Hepatocyte (in vitro differentiated cells): Measurements from ENCODE around the gene TPRG1L. TPM values are rescaled to one million over a fixed set of nuclear protein-coding genes. Genes with fewer than 3 reads are reported as not detected.

Experiments
- DNase-seq: peaks from one replicate; pipeline ENCODE4 v3.0.0-alpha.2; 2016; ENCODE audit warnings: low spot score
- H2AFZ ChIP-seq: fragments of 200-600 bp; sonication (generic); 2 replicates; pipeline ENCODE4 v1.6.0; 2016; ENCODE audit warnings: antibody characterized with exemption, mild to moderate bottlenecking
- H3K27ac ChIP-seq: fragments of 200-600 bp; sonication (generic); 2 replicates; pipeline ENCODE4 v1.5.1; 2016; ENCODE audit warnings: mild to moderate bottlenecking
- H3K27me3 ChIP-seq: fragments of 200-600 bp; sonication (generic); 2 replicates; pipeline ENCODE4 v1.6.1; 2016
- H3K36me3 ChIP-seq: fragments of 200-600 bp; sonication (generic); replicated peaks from 2 replicates; pipeline ENCODE4 v1.5.1; 2016; ENCODE audit warnings: low read depth; ENCODE audit not compliant: insufficient read depth
- H3K4me1 ChIP-seq: fragments of 200-600 bp; sonication (generic); 2 replicates; pipeline ENCODE4 v1.5.1; 2016; ENCODE audit warnings: mild to moderate bottlenecking, moderate library complexity; ENCODE audit not compliant: insufficient read depth
- H3K4me2 ChIP-seq: fragments of 200-600 bp; sonication (generic); 2 replicates; pipeline ENCODE4 v1.6.0; 2016
- H3K4me3 ChIP-seq: fragments of 200-600 bp; sonication (generic); 2 replicates; pipeline ENCODE4 v1.5.1; 2016; ENCODE audit warnings: mild to moderate bottlenecking
- H3K79me2 ChIP-seq: fragments of 200-600 bp; sonication (generic); 2 replicates; pipeline ENCODE4 v1.6.0; 2017; ENCODE audit warnings: mild to moderate bottlenecking
- H3K9me2 ChIP-seq: fragments of 200-600 bp; sonication (generic); replicated peaks from 2 replicates; pipeline ENCODE4 v1.6.0; 2017; ENCODE audit warnings: mild to moderate bottlenecking; ENCODE audit not compliant: insufficient read depth
- H3K9me3 ChIP-seq: fragments of 200-600 bp; sonication (generic); 2 replicates; pipeline ENCODE4 v1.5.1; 2016; ENCODE audit warnings: low read depth, mild to moderate bottlenecking
- H4K20me1 ChIP-seq: fragments of 200-600 bp; sonication (generic); 2 replicates; pipeline ENCODE4 v1.6.0; 2016; ENCODE audit warnings: mild to moderate bottlenecking; ENCODE audit not compliant: insufficient read depth, poor library complexity, severe bottlenecking
- EZH2 ChIP-seq: fragments of 200-600 bp; sonication (generic); IDR thresholded peaks from 2 replicates; pipeline ENCODE4 v1.6.1; 2016; ENCODE audit warnings: antibody characterized with exemption, mild to moderate bottlenecking, borderline replicate concordance
- EZH2phosphoT487 ChIP-seq: fragments of 200-600 bp; sonication (generic); IDR thresholded peaks from one replicate; pipeline ENCODE4 v1.6.1; 2018; ENCODE audit warnings: antibody characterized with exemption, mild to moderate bottlenecking, low read depth, moderate library complexity; ENCODE audit not compliant: unreplicated experiment, severe bottlenecking
- WGBS: methylation state at CpG from one replicate; pipeline ENCODE4 v1.1.6; 2016; ENCODE audit warnings: low lambda C conversion rate; ENCODE audit errors: missing lambda C conversion rate; 5-methylcytosine and 5-hydroxymethylcytosine counted together
- polyA plus RNA-seq: library from polyadenylated mRNA; unstranded; fragments of >200 nt; fragmentation: Nextera tagmentation; extraction: Ambion mirVana; gene quantifications from 2 replicates; pipeline ENCODE4 v1.2.1, GENCODE V29; 2016
- total RNA-seq: library from RNA; depleted of rRNA; stranded (reverse); fragments of >200 nt; gene quantifications from 2 replicates; pipeline ENCODE4 v1.2.3, GENCODE V29; 2014
- TF ChIP-seq, protein P1 (sequence below): fragments of 200-600 bp; sonication (generic); IDR thresholded peaks from 2 replicates; pipeline ENCODE4 v1.5.1; 2016; ENCODE audit warnings: antibody characterized with exemption, mild to moderate bottlenecking; ENCODE audit not compliant: poor library complexity

TPRG1L gene
- total and polyA plus RNA-seq, 2 experiments from 2014 or later, result 57.9 to 74.1 TPM

GRCh38 chr1:3630914-3631313 lies 6.1 kb downstream of the TPRG1L start:
- no peaks in the 10 kb centered on the region for H4K20me1 ChIP-seq
- no peaks in the 10 kb centered on the region for H3K36me3 ChIP-seq
- H3K27ac ChIP-seq, result no peak overlapping the region
- H3K4me1 ChIP-seq, result peaks cover 5% of the 10 kb centered on the region
- no peaks in the 10 kb centered on the region for H3K9me3 ChIP-seq
- H3K4me3 ChIP-seq, result no peak overlapping the region
- TF ChIP-seq EZH2phosphoT487 (no peak), EZH2 (no peak)
- TF ChIP-seq, protein P1, sequence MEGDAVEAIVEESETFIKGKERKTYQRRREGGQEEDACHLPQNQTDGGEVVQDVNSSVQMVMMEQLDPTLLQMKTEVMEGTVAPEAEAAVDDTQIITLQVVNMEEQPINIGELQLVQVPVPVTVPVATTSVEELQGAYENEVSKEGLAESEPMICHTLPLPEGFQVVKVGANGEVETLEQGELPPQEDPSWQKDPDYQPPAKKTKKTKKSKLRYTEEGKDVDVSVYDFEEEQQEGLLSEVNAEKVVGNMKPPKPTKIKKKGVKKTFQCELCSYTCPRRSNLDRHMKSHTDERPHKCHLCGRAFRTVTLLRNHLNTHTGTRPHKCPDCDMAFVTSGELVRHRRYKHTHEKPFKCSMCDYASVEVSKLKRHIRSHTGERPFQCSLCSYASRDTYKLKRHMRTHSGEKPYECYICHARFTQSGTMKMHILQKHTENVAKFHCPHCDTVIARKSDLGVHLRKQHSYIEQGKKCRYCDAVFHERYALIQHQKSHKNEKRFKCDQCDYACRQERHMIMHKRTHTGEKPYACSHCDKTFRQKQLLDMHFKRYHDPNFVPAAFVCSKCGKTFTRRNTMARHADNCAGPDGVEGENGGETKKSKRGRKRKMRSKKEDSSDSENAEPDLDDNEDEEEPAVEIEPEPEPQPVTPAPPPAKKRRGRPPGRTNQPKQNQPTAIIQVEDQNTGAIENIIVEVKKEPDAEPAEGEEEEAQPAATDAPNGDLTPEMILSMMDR, result no peak
- WGBS, result 94% methylated on average over 9 of the region's 9 CpGs
- no peaks in the 10 kb centered on the region for H3K9me2 ChIP-seq
- DNase-seq, result no peak
- H3K79me2 ChIP-seq, result peaks cover 9% of the 10 kb centered on the region
- no peak overlapping the region for H2AFZ ChIP-seq
- no peak overlapping the region for H3K4me2 ChIP-seq
- H3K27me3 ChIP-seq, result no peaks in the 10 kb centered on the region

GRCh38 chr1:3631320-3632260 lies 6.8 kb downstream of the TPRG1L start:
- TF ChIP-seq, protein P1, result no peak
- TF ChIP-seq EZH2phosphoT487, result no peak
- no peak for TF ChIP-seq EZH2
- H3K4me3 ChIP-seq, result no peak overlapping the region
- H4K20me1 ChIP-seq, result no peaks in the 10 kb centered on the region
- peaks cover 3% of the 10 kb centered on the region for H3K79me2 ChIP-seq
- no peak overlapping the region for H2AFZ ChIP-seq
- no peaks in the 10 kb centered on the region for H3K27me3 ChIP-seq
- no peaks in the 10 kb centered on the region for H3K36me3 ChIP-seq
- no peaks in the 10 kb centered on the region for H3K4me1 ChIP-seq
- H3K4me2 ChIP-seq, result no peak overlapping the region
- no peaks in the 10 kb centered on the region for H3K9me2 ChIP-seq
- H3K27ac ChIP-seq, result no peak overlapping the region
- no peak for DNase-seq
- 88% methylated on average over 36 of the region's 36 CpGs for whole genome bisulfite sequencing
- H3K9me3 ChIP-seq, result no peaks in the 10 kb centered on the region

GRCh38 chr1:3632298-3632697 lies 7.5 kb downstream of the TPRG1L start:
- Histone ChIP-seq H2AFZ (no peak overlapping the region), H3K36me3 (no peaks in the 10 kb centered on the region)

More at GRCh38 chr1:3632298-3632697, 7.5 kb downstream of the TPRG1L start:
- no peaks in the 10 kb centered on the region for H3K9me3 ChIP-seq
- no peaks in the 10 kb centered on the region for H3K79me2 ChIP-seq
- no peak overlapping the region for H3K4me3 ChIP-seq
- H3K4me2 ChIP-seq, result no peak overlapping the region
- no peak overlapping the region for H3K27ac ChIP-seq
- H4K20me1 ChIP-seq, result no peaks in the 10 kb centered on the region
- H3K27me3 ChIP-seq, result no peaks in the 10 kb centered on the region
- no peak for DNase-seq
- WGBS, result 97% methylated on average over 17 of the region's 17 CpGs
- TF ChIP-seq, protein P1, result no peak
- TF ChIP-seq EZH2 (no peak), EZH2phosphoT487 (no peak)
- H3K4me1 ChIP-seq, result no peaks in the 10 kb centered on the region
- H3K9me2 ChIP-seq, result no peaks in the 10 kb centered on the region
